Activated CD4-positive, alpha-beta T cell treated with anti-CD3 and anti-CD28 coated beads, Interleukin-2, amount 50 U/mL, for 24 hours (primary cell): Measurements from ENCODE around the gene MGARP.
"Not testable (repeated sequence)": the region's sequence is repeated elsewhere in the genome, so short reads cannot be mapped to it uniquely, and the experiment has no call there.

Experiments
- DNase-seq, 2 donors: peaks; one replicate each; pipeline ENCODE4 v3.0.0-alpha.2; 2020; ENCODE audit warnings: low read depth in 1 of 2, low spot score in 1 of 2

MGARP gene

DNA sequence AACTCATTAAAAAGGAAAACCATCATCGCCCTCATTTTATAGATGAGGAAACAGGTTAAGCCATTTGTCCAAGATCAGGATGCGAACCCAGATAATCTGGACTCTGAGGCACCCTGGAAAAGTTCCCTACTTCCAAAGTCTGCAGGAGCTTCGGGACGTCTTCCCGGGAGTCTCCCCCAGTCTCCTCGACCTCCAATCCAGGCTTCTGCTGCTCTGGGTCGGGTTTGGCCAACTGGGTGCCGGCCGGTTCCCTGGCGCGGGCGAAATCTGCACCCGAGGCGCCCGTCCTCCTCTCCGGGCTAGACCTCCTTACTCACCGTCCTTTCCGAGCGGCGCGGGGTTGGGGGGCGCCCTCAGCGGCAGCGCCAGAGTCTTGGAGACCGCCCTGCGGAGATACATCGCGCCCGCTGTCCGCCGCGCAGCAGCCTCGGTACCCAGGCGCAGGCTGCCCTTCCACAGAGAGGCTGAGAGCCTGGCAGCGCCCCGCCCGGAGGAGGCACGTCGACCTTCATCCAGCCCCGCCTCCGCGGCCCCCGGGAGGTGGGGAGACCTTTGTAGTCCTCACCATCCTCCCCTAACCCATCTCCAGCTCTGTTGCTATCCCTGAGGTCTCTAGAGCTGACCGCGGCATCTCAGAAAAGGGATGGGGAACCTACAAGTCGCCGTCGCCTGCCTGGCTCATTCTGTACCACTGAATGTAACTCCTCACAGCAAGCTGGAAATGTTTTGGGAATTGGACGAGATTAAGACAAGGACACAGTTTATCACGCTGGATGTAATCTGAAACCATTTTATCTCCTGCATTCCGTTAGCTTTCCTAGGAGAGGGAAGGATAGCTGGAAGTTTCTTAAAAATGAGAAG lies at the start of gene MGARP:
Gene MGARP, minus strand, starts transcription at position 466 of the 861 bp plus-strand sequence. Its CDS starts 67 bp downstream, at position 399.
- no peak for DNase-seq

DNA sequence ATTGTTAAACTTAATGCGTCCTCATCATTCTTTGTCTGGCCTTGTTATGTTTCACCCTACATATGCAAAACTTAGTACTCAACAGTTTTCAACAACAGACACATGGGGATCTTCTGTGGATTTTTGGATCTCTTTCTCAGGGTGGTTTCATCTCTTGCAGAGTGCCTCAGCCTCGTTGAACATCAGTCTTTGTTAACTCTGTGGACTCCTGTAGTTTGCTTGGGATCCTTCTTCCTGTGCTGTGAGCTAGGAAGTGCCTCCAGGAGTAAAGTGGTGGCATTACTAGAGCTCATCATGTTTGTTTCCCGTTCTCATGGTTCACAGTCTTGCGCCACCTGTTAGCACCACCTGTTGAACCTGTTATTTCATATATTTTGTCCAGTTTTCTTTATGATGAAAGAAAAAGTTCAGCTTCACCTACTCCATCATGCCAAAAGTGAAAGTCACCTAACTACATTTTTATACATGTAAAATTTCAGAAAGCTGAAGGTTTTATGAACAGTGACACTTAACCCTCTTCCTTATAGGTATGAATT lies 49.7 kb upstream of the MGARP start:
- no peak for DNase-seq

DNA sequence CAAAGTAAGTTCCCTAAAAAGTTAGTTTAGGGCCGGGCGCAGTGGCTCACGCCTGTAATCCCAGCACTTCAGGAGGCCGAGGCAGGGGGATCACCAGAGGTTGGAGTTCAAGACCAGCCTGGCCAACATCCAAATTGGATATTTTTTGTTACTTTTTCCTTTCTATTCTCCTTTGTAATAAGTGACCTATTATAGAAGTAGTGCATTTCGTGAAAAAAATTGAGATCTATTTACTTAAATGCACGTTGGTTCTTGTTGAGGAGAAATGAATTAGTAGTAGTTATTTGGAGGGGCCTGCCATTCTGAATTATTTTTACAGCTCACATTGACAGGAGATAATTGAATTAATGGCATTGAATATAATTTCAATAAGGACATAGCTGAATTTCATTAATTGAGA lies 44.6 kb upstream of the MGARP start:
- no peak for DNase-seq

DNA sequence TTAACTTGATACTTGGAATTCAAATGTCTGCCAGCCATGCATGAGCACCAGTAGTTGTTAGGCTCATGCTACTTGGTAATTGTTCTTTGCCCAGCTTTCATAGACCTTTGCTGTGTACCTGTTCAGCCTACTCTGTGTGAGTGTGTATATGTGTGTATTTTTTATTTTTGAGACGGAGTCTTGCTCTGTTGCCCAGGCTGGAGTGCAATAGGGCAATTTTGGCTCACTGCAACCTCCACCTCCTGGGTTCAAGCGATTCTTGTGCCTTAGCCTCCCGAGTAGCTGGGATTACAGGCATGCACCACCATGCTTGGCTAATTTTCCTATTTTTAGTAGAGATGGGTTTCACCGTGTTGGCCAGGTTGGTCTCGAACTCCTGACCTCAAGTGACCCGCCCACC lies 42.5 kb upstream of the MGARP start:
- not testable (repeated sequence) for DNase-seq

DNA sequence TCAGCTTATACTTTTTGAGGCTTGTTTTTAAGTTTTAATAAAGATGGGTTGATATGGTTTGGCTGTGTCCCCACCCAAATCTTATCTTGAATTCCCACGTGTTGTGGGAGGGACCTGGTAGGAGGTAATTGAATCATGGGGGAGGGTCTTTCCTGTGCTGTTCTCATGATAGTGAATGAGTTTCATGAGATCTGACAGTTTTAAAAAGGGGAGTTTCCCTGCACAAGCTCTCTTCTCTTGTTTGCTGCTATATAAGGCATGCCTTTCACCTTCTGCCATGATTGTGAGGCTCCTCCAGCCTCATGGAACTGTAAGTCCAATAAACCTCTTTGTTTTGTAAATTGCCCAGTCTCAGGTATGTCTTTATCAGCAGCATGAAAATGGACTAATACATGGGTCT lies 42.0 kb upstream of the MGARP start:
- not testable (repeated sequence) for DNase-seq

DNA sequence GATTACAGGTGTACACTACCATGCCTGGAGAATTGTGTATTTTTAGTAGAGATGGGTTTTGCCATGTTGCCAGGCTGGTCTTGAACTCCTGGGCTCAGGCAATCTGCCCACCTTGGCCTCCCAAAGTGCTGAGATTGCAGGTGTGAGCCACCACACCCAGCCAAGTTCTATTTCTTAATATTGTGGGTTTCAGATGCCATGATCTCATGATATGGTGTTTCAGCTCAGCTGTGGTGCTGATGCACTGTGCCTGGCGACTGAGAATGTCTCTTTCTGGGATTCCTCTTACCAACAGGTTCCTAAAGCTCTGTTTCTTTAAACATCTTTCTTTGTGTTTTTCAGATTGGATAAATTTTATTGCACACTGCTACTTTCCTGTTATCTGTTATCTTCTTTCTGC lies 39.5 kb upstream of the MGARP start:
- DNase-seq, result no peak

DNA sequence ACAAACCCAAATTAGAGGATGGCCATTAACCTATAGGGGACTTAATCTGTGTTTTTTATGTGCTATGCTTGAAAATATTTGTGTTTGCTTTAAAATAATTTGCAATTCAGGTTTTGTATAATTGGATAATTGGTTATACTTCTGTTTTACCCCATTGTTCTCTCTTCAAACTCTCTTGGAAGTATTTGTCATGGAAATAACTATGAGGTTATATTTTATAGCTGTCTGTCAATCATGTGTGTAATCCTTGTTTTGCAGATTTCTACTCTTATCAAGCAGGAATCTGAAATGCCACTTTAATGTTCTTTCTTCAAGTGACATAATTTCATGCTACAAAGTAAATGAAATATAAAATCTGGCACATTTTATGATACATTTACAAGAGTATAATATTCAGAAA lies 37.6 kb upstream of the MGARP start:
- DNase-seq, result no peak

DNA sequence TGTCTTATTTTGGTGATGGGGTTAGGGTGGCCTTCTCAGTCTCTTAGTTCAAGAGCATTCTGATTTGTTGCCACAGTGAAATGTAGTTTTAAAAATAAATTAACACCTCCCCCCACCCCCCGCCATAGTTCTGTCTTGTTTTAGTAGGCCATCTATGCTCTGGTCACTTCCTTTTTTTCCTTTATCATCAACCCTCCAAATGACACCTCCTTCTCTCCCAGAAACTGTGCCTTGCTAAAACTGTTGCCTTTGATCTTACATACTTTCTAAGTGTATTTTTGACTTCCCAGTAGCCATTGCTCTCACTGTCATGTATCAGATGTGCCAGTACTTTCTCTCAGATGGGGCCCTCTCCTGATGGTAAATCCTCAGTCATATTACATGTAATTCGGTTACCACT lies 36.7 kb upstream of the MGARP start:
- no peak for DNase-seq

DNA sequence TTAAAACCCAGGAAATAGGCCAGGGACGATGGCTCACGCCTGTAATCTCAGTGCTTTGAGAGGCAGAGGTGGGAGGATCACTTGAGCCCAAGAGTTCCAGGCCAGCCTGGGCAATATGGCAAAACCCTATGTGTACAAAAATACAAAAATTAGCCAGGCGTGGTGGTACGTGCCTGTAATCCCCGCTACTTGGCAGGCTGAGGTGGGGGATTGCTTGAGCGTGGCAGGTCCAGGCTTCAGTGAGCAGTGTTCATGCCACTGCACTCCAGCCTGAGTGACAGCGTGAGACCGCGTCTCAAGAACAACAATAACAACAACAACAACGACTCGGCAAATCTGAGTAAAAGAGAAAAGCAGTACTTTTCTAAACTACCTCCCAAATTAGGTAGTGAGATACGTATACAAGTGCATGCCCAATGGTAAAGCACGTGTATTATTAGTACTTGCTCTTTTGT lies 35.2 kb upstream of the MGARP start:
- DNase-seq, result no peak

DNA sequence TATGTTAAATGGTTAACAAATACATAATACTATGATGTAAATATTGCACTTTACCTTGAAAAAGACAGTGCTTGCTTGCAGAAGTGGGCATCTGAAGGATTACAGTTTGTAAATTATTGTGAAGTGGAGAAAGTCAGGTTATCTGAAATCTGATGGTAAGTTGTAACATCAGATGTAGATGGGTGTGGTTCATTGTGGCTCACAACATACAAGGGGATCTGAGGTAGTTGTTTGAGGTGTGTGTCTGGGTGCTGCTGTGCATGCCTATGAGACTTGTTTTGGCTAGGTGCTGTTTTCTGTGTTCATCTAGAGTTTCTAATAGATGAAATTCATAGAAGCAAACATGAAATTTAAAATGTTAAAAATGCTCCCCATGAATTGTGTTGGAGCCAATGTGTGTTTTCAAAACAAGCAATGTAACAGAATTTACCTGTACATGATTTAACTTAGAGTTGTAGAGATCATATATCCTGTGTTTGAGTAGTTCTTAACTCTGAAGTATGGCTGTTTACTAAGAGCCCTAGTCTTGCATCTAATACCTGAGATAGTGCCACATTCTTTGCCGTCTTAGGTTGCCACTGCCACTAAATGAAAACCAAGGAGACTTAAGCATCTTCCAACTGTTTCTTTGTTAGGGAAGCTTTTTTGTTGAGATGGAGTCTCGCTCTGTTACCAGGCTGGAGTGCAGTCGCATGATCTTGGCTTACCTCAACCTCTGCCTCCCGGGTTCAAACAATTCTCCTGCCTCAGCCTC lies 34.2 kb upstream of the MGARP start:
- no peak for DNase-seq

DNA sequence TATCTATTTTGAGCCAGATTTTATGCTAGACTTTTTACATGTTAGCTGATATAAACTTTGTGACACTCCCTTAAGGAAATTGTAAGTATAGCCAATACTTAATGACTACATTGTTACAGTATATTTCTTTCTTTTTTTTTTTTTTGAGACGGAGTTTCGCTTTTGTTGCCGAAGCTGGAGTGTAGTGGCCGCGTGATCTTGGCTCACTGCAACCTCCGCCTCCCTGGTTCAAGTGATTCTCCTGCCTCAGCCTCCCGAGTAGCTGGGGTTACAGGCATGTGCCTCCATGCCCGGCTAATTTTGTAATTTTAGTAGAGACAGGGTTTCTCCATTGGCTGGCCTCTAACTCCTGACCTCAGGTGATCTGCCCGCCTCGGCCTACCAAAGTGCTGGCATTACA lies 33.4 kb upstream of the MGARP start:
- DNase-seq, result not testable (repeated sequence)

DNA sequence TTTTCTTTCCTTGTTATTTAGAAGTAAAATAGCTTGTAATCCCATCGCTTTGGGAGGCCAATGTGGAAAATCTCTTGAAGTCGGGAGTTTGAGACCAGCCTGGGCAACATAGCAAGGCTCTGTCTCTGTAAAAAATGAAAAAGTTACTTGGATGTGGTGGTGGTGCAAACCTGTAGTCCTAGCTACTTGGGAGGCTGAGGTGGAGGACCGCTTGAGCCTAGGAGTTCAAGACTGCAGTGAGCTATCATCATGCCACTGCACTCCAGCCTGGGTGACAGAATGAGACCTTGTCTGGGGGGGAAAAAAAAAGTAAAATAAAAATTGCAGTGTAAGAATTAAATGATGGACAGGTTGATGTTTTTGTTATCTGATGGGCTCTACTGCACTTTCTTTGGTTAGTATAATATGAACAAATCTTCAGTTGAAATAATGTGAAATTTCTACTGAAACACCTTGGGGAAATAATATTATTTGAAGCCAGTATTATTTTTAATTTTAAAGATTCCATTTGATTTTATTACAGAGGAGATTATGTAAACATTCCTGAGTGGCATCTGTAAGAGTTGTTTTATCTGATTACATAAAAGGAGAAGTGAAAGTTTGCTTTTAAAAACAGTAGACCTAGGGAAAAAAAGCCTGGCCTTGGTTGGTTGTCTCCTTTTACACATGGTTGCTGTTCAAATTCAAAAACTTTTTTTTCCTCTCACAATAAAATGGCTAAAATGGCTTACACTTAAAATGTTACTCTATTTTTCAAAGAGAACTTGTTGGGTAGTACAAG lies 32.7 kb upstream of the MGARP start:
- no peak for DNase-seq

DNA sequence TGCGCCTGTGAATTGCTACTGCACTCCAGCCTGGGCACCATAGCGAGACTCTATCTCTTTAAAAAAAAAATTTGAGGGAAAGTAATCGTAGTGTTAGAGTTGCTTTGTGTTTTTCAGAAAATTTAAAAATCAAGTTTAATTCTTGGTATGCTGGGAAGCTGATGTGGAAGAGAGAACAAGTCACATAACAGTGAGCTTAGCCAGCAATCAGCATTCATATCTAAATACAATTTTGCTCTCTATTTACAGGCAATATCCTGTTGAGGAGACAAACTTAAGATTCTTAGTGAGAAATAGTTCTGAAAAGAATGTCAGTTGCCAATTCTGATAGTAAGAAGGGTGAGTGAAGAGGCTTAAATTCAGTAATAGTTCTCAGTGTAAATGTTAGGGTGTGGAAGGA lies 31.9 kb upstream of the MGARP start:
- DNase-seq, result no peak

DNA sequence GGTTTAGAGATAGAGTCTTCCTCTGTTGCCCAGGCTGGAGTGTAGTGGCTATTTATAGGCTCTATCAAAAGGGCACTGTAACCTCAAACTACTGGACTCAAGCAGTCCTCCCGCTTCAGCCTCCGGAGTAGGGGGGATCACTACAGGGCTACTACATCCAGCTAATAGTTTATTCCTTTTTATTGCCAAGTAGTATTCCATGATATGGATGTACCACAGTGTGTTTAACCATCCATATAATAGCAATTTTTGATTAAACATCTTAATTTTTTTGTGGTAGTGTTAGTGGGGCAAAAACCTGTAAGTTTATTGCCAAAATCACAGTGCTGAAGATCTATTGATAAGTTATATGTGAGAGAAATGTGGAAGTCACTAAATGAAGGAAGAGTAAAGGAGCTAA lies 24.9 kb upstream of the MGARP start:
- DNase-seq, result no peak

DNA sequence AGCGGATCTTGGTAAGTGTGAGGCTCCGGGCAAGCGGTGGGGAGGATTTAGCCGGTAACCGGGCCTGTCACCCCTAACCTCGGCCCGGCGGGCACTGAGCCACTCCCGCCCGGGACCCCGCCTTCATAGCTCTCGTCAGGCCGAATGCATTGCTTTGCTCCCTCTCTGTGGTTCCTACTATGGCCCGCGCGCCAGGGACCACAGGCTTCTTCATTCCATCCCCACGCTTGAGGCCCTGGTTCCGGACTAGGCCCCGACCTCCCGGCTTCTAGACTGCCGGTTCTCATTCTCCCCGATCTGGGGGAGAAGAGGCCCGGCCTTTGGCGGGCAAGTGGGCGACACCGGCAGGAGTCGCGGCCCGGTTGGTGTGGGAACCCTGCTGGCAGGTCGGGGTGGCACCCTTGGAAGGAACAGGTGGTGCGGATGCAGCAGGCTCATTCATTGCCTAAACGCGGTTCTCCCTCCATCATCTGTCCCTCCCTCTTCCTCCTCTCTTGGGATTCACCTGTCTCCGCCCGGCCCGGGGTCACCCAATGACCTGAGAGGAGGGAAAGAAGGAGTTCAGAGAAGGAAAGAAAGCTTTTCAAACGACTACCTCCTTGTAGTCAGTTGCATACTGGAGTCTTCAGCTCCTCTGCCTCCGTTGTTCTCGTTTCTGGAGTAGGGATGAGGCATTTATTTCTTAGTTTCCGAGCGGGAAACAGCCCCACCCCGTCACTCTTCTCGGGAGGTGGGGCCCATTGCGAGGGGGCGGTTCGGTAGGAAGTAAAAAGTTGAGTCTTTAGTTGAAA lies 22.0 kb upstream of the MGARP start, which contains the start of gene NDUFC1:
Gene NDUFC1, minus strand, starts transcription at position 657 of the 791 bp plus-strand sequence. CDS start 6,679 bp downstream, outside the sequence.
- DNase-seq, result peak; percentile 40 to 43

DNA sequence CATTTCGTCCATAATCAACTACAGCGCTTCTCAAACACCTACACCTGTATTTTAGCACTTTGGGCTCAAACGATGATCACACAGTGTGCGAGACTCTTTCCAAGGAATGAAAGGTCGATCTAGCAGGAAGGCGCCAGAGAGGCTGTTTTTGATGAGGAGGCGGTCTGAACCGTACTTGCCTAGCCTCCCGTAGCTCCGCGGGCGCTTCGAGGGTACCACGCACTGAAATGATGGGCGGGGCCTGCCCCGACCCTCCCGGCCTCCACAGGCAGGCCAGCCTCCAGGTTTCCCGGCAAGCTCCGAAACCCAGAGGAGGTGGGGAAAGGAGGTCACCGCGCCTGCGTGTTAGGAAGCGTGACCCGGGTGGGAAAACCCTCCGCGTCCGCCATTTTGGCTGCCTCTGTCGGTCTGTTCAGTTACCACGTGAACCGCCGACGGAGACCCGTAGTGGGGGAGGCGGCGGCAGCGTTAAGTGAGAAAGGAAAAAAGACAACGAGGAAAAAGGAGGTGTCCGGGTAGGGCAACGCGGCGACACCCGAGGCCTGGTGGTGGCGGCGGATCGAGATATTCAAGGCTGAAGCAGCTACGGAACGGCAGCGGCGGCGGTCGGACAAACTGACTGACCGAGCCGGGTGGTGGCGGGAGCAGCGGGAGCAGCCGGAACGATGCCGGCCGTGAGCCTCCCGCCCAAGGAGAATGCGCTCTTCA lies 21.2 kb upstream of the MGARP start, which contains the start of gene NAA15:
Gene NAA15, plus strand, starts transcription at position 393 of the 708 bp plus-strand sequence. Its CDS starts 273 bp downstream, at position 666.
- peak; percentile 93 to 98 for DNase-seq

DNA sequence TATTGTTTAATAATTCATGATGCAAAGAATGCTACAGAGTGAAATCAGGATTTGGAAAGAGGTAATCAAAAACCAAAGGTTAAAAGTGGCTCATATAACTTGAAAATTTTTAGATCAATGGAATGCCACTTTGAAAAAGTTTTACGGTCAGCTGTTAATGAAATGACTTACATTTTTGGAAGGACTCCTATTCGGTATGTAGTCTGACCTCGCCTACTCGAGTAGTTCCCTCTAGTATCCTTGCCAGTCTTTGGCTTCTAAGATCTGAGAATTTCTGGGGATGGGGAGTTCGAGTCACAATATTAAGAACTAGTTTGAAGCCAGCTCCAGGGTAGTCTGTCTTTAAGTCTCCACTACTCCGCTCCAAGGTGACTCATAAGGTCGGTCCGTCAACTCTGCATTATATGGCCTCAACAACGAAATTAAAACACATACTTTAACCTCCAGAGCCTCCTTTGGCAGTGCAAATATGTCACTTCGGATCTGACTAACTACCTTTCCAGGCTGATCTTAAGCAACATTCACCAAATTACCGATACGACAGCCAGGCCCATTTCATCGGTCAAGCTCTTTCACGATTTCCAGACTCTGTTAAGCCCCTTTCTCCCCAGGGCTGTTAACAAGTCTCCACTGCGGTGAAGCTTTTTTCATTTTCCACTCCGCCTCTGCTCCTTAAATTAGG lies 20.5 kb upstream of the MGARP start:
- peak in 1 of 2 donors; percentile 22 for DNase-seq

DNA sequence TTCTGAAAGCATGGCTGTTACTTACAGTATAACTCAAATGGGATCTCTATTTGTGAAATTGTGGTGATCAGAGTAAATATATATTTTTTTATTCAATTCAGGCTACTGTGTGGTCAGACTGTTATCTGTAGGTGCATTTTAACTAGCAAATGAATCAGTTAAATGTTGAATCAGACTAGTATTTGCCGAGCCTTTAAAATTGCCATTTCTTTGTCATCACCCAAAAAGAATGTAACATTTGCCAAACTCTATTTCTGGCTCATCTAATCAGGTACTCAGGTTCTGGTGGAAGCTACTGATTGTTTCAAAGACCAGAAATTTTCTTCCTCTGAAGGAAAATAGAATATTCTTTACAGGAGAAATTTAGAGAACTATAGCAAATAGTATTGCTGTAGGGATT lies 19.5 kb upstream of the MGARP start:
- DNase-seq, result no peak

DNA sequence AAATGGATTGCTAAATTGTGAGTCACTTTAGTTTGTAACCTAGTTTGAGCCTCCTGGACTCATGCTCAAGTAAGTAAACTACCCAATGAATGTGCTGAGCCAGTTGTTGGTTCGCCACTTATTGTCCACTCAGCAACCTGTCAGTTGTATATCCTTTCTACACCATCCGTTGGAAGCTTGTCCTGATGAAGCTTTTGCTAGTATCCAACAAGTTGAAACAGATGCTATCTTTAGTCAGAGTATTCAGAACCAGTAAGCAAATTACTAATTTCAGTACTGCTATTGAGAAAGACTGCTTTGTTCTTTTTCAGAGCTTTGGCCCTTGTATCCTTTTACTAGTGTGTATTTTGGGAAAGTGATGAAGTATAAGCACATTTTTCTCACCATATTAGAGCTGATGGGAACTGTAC lies 17.0 kb upstream of the MGARP start:
- no peak for DNase-seq
